Measurements from ENCODE around the gene PRPF19.

Gene PRPF19

GRCh38 chr11:60937144-60937527 lies 30.8 kb upstream of the PRPF19 start:
- no peak for FAIRE-seq

- FAIRE-seq = no peak
Measured at GRCh38 chr11:60936467-60937143, 30.2 kb upstream of the PRPF19 start.

DNA sequence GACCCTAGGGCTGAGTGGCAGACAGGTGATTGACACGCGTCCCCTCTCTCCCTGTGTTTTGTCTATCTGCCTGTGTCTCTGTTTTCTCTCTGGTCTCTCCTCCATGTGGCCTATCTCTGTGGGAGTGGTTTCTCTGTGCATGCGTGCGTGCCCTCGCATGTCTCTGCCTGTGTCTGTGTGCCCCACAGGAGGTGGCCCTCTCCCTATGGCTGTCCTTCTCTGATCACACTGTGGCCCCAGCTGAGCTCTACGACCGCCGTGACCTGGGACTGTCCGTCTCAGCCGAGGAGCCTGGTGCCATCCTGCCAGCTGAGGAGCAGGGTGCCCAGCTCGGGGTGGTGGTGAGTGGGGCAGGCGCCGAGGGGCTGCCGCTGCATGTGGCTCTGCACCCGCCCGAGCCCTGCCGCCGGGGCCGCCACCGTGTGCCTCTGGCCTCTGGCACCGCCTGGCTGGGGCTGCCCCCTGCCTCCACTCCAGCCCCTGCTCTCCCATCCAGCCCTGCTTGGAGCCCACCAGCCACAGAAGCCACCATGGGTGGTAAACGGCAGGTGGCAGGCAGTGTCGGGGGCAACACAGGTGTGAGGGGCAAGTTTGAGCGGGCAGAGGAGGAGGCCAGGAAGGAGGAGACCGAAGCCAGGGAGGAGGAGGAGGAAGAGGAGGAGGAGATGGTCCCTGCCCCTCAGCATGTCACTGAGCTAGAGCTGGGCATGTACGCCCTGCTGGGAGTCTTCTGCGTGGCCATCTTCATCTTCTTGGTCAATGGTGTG lies 29.5 kb upstream of the PRPF19 start:
- no peak for FAIRE-seq

DNA sequence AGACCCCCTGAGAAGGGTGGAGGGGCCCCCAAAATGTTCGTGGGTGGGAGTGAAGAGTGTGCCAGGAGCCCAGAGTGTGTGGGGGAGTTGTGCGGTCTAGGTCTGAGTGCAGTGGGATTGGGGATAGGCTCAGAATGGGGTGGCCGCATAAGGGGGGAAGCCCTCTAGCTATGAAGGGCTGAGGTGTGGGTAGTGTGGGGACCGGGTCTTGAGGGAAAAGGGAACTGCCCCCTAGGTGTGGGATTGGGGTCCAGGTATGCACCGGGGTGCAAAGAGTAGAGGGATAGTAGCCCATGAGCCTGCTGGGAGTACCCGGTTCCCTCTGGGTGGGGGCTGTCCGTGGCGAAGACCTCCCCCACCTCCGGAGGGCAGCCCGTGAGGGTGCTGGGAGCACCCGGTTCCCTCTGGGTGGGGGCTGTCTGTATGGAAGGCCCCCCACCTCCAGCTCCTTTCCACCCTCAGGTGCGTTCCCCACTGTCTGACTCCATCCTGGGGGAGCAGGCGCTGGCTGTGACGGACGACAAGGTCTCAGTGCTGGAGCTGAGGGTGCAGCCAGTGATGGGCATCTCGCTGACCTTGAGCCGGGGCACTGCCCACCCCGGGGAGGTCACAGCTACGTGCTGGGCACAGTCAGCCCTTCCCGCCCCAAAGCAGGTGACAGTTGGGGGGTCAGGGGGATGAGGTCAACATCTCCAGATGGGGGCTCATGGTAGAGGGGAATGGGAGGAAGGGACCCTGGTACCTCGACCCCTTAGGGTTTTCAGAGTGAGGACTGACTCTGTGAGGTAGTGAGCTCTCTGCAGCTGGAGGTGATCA lies 28.6 kb upstream of the PRPF19 start:
- FAIRE-seq = no peak

- no peak for FAIRE-seq
Measured at GRCh38 chr11:60934124-60934789, 27.9 kb upstream of the PRPF19 start.

- FAIRE-seq = no peak
Measured at GRCh38 chr11:60933416-60934123, 27.2 kb upstream of the PRPF19 start.

GRCh38 chr11:60932605-60933356 lies 26.4 kb upstream of the PRPF19 start:
- no peak for FAIRE-seq

GRCh38 chr11:60931917-60932316 lies 25.5 kb upstream of the PRPF19 start:
- FAIRE-seq = no peak

DNA sequence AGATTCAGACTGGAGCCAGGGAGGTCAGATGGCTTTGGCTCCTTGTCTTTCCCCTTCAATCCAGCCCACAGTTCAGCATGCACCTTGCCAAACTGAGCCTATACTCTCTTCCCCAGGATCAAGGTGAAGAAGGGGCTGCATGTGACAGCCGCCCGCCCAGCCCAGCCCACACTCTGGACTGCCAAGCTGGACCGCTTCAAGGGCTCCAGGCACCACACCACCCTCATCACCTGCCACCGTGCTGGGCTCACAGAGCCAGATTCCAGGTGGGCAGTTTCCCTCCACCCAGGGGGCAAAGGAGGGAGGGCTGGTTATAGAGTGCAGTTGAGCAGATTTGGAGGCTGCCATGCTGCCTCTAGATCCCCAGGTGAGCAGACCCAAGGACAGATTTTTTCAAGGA lies 24.0 kb upstream of the PRPF19 start:
- no peak for FAIRE-seq

- no peak for FAIRE-seq
Measured at GRCh38 chr11:60929764-60930163, 23.4 kb upstream of the PRPF19 start.

- FAIRE-seq = no peak
Measured at GRCh38 chr11:60928563-60929001, 22.2 kb upstream of the PRPF19 start.

- FAIRE-seq = no peak
Measured at GRCh38 chr11:60927600-60927999, 21.2 kb upstream of the PRPF19 start.

GRCh38 chr11:60927061-60927592 lies 20.7 kb upstream of the PRPF19 start:
- no peak for FAIRE-seq

DNA sequence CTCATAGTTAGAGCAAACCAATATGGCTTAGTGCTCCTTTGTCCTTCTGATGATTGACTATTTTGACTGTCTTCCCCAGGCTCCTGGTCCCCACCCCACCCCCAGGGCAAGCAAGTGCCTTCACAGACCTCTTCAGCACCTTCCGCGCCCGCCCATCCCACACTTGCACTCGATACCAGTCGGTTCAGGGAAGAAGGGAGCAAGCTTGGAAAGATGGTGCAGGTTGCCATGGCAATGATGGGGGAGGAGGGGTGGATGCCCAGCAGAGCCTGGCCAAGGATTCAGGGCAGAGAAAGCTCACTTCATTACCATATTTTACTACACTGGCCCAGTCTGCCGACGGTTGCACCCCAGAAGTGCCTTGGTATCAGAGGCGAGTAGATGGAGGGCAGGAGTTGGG lies 20.1 kb upstream of the PRPF19 start:
- FAIRE-seq = no peak

- FAIRE-seq = no peak
Measured at GRCh38 chr11:60925868-60926267, 19.5 kb upstream of the PRPF19 start.

DNA sequence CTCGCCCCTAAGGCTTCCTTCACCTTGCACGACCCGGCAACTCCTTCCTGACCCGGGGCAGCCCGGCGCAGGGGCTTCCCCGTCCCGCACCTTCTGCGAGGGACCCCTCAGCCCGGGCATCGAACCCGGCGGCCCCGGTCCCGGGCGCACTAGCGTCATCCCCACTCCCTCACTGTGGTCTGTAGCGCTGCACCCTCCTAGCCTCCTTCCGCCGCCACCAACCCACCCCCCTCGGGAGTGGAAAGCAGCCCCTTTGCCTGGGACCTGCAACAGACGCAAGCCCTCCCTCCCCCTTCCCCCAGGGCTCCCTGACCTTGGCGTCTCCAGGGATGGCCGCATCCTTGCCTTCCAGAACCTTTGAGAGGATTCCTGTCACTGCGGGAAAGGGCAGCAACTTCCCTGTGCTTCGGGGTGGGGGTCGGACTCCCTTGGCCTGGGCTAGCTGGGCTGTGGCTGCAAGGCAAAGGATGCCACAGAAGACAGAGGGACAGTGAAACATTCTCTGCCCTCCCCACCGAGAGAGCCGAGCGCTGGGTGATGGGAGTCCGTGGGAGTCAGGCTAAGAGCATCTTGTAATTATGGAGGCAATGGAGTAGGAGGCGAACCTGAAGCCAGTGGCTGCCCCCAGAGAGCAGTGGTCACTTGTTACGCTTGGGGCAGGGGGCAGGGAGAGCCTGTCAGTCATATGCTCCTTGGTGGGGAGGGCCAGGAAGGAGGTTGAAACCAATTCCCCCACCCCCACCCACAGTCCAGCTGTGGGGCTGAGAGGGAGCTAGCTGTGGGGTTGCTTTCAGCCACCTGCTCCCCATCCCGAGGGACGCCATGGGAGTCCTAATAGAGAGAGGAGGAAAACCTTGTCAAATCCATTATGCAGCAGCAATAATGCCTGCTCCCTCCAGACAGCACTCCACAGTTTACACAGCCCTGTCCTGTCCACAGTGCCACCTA lies 18.8 kb upstream of the PRPF19 start:
- FAIRE-seq = no peak

GRCh38 chr11:60924110-60924905 lies 17.9 kb upstream of the PRPF19 start, which contains the start of gene TMEM132A:
TMEM132A (plus strand) TSS chr11:60924460; CDS start chr11:60924634, 174 bp downstream.
- FAIRE-seq = no peak

DNA sequence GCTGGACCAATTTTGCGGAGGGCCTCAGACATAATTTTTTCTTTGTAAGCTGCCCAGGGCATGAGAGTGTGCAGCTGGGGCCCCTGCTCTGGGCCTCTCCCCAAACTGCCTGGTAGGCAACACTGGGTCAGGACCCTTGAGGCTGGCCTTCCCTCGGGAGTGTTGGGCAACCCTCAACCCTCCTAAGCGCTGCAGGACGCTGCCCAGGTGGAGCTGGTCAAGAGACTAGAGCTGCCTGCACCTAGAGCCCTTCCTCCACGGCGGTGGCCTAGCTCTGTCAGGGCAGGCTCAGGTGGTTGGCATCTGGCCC lies 17.4 kb upstream of the PRPF19 start:
- FAIRE-seq = no peak

DNA sequence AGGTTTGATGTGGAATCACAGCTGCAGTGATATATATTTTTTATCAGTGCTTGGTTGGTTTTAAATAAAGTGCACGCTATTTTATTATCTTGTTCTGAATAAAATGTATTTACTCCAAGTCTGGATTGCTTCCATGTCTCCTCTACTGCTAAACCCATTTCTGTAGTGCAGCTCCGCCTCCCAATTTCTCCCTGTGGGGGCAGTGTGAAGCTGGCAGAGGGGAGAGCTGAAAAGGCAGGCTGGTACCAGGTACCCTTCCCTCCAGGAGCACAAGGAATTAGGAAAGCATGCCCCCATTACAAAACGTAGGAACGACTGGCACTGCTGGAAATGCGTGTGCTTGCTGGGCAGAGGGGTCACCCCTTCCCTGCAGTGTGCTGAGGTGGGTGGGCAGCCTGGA lies 16.9 kb upstream of the PRPF19 start:
- FAIRE-seq = no peak

All from endometrium (tissue), 2 donors.